Glomerular endothelial cell (primary cell): ENCODE data around the gene GPATCH4. TPM values are rescaled to one million over a fixed set of nuclear protein-coding genes. Genes with fewer than 3 reads are reported as not detected.
"Not testable (repeated sequence)": the region's sequence is repeated elsewhere in the genome, so short reads cannot be mapped to it uniquely, and the experiment has no call there.

Source experiments
- DNase-seq: peaks from one replicate; pipeline ENCODE4 v3.0.0-alpha.2; 2011; ENCODE audit warnings: low read depth, low spot score; ENCODE audit errors: extremely low read depth
- total RNA-seq: library from RNA; depleted of rRNA; stranded (reverse); fragments of >200 nt; gene quantifications from 2 replicates; pipeline ENCODE4 v1.2.3, GENCODE V29; 2015

Gene GPATCH4
- total RNA-seq, 1 donor from 2014 or later = 36.9 TPM

DNA sequence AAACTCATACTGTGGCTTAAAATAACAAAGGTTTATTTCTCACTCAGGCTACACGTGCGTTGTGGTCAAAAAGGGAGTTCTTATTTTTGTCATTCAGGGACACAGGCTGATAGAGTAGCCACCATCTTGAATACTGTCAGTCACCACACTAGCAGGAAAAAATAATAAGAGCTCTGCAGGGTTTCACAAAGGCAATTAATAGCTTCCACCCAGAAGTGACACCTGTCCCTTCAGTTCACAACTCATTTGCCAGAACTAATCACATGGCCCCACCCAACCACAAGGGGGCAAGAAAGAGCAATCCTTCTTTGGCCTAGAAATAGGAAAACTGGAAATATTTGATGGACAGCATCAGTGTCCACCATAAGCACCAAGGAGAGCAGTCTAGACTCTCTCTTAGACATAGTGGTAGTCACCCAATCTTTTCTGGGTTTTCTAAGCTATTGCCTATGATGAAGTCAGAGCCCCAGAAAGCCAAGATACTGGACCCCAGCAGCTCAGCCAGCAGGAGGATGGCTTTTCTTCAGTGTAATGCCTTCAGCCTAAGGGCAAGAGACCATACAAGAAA lies 26.1 kb upstream of the GPATCH4 start:
- no peak for DNase-seq

DNA sequence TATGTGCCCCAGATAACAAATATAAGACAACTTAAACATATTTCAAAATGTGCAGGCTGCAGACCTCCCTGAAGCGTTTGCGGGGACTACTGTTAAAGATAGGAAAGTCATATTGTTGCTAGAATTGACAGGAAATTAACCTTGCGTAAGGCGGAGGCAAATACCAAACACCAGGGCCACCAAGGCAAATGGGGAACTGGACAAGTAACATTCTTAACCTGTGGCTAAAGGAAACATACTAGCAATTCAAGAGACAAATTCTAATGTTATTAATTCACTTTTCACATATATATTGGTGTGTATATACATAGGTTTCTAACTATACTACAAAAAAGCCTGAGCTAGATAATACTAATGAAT lies 24.8 kb upstream of the GPATCH4 start:
- no peak for DNase-seq

DNA sequence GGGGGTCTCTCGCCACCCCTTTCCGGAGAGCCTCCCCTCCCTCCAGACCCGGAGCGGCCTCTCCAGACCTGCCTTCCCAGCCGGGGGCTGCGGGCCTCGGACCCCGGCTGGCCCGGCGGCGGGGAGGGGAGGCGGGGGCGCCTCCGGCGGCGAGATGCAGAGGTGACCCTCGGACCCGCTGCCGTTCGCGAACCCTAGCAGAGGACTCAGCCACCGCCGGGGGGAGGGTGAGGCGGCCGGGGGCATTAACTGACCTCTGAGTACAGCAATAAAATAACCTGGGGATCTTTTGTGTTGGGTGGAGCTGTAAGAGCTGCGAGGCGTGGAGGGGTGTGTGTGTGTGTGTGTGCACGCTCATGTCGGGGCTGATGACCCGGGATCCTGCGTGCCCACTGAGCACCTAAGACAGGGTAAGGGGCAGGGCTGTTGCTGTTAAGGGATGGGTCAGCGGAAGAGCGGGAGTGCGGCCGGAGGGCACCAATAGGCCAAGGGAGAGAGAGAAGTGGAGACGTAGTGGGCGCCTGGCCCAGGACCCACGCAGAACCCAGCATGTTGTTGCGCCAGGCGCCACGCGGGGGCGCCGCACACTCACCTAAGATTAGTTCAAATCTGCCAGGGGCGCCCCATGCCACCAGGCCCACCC lies 24.3 kb upstream of the GPATCH4 start:
- DNase-seq = no peak

DNA sequence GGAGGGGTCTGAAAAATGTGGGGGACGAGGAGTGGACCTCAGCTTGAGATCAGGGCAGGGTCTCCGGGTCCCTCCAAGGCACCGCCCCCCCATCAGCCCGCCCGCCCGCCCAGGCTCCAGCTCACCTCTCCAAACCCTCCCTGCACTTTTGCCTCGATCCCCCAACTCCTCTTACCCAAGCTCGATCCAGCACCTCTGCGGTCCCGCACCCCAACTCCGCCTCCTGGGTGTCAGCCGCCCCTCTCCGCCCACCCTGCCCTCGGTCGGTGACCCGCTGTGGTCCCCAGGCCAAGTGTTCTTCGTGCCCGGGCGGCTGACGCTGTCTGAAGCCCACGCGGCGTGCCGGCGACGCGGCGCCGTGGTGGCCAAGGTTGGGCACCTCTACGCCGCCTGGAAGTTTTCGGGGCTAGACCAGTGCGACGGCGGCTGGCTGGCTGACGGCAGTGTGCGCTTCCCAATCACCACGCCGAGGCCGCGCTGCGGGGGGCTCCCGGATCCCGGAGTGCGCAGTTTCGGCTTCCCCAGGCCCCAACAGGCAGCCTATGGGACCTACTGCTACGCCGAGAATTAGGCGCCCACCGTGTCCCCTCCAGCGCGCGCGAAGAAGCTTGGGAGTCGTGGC lies 23.6 kb upstream of the GPATCH4 start:
- DNase-seq = no peak

DNA sequence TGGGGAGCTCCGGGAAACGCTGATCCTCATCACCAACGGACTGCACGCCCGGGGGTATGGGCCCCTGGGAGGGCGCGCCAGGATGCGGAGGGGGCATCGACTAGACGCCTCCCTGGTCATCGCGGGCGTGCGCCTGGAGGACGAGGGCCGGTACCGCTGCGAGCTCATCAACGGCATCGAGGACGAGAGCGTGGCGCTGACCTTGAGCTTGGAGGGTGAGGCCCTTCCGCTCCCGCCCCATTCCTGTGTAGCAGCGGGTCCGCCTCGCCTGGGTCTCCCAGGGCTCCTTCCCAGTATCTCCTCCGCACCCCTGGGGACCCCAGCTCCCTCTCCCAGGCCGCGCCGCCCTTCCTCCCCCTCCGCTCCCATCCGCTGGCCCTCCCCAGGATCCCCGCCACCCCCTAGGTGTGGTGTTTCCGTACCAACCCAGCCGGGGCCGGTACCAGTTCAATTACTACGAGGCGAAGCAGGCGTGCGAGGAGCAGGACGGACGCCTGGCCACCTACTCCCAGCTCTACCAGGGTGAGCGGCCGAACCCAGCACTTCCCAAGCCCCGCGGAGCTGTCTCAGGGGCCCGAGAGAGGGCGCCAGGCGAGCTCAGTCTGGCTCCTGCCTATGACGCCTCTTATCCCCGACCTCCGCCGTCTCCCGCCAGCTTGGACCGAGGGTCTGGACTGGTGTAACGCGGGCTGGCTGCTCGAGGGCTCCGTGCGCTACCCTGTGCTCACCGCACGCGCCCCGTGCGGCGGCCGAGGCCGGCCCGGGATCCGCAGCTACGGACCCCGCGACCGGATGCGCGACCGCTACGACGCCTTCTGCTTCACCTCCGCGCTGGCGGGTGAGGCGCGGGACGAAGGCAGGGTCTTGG lies 22.9 kb upstream of the GPATCH4 start:
- no peak for DNase-seq

DNA sequence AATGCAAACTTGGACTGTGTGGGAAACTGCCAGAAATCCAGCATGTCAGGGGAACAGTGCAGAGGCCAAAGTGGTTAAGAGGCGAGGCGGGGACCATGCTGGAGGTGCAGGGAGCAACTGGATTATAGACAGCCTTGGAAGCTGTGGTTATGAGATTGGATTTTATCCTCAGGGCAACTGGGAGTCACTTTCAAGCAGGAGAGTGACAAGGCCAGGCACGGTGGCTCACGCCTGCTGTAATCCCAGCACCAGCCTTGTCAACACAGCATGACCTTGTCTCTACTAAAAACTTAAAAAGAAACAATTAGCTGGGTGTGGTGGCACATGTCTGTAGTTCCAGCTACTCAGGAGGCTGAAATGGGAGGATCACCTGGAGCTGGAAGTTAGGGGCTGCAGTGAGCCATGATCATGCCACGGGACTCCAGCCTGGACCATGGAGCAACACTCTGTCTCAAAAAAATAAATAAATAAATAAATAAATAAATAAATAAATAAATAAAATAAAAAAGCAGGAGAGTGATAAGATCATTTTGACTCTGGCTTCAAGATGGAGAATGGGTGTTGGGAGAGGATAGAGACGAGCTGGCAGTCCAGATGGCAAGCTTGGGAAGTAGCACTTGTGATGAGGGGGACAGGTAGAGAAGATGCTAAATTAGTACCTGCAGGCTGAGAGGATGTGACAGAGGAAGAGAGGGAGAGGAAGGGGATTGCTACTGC lies 21.5 kb upstream of the GPATCH4 start:
- no peak for DNase-seq

DNA sequence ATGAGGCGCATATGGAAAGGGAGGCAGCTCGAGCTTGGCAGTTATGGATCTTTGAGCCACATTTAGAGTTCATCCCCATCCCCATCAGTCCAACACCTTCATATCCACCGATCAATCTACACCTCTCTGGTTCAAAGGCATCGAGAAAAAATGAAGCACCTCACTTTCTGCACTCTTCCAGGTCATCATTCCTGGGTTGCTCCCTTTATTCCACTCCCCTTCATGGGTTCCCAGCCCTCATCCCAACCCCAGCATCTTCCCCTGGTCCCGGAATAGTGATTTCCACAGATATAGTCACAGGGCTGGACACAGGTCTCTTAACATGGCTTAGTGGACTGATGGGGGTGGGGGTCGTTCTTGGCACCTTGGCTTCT lies 18.3 kb upstream of the GPATCH4 start:
- DNase-seq = no peak

DNA sequence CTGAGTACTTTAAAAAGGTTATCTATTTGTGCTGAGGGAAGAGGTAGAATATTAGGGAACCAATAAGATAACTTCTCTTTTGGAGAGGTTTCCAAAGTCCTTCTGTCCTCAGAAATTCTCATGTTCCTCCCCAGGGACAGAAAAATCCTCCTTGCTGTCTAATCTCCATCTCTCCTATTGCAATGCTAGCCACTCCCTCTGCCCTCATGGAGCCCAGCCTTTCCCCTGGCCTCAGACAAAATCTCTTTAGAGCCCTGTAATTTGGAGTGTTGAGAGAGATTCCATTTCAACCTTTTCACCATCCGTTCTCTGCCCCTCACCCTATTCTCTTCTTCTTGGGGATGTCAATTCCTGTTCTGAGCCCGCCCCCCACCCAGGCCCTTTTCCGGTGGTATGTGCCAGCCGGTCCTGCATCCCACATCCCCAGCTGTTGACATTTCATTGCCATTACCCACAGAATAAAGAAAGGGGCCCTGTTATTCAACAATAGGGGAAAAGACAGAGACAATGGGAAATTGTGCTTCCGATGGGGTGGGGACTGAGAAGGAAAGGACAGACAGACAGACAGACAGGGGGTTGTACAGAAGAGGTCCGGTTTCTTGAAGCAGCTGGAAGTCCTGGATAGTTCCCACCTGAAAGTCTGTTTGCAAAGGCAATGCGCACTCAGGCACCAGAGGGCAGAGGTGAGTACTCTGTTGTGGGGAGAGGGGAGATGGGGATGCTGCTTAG lies 17.7 kb upstream of the GPATCH4 start, which contains the start of gene HAPLN2:
Gene HAPLN2, plus strand, starts transcription at position 563 of the 729 bp plus-strand sequence. CDS start 4,076 bp downstream, outside the sequence.
- no peak for DNase-seq

DNA sequence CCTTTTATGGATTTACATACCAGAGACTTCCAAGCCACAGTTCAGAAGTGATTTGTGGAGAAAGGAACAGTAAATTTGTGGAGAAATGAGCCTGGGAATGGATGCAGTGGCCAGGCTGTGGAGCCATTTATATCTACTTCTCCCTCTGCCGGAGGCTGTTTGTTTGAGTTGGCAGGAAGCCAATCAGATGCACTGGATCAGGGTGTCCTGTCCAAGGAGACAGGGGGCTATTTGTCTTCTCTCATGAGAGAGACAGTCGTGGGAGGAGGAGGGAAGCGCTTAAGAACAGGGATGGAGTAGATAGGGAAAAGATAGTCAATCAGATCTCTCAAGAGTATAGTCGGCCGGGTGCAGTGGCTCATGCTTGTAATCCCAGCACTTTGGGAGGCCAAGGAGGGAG lies 15.2 kb upstream of the GPATCH4 start:
- DNase-seq = no peak

DNA sequence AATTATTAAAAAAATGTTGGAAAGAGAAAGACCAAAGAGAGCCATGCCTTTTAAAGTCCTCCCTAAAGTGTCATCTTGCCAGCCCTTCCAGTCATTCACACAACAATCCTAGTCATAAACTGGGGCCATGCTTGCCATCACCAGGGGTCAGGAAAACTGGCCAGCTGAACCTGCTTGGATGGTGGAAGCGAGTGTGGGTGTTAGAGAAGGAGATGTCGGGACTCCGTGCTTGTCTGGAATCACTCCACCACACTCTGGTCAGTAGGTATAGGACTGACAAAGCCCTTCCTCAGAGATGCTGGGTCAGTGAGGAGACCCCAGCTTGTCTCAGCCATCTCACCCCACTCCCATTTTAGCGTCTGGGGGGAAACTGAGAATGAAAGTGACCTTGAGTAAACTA lies 14.7 kb upstream of the GPATCH4 start:
- no peak for DNase-seq

DNA sequence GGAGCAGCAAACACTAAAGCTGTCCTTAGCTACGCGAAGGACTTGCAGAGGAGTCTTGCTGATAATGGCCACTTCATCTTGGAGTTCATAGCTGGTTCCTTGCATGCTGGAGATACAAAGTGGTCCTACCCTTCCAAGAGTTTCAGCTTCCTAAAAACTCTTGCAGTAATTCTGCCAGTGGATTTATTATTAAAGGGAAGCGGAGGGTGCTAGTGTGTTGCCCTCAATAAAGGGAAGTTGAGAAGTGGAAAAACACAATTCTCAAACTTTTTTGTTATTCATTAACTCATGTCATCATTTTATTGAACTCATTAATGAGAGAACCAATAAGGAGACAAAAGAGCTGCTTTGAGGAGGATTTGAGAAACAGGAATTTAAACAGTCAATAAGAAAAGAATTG lies 11.4 kb upstream of the GPATCH4 start:
- DNase-seq = no peak

DNA sequence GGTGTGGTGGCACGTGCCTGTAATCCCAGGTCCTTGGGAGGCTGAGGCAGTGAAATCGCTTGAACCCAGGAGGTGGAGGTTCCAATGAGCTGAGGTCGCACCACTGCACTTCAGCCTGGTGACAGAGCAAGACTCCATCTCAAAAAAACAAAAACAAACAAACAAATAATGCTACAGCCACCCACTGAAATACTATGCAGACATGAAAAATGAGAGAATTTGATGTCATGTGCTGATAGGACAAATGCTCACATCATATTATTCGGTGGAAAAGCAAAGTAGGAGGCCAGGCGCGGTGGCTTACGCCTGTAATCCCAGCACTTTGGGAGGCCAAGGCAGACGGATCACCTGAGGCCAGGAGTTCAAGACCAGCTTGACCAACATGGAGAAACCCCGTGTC lies 8.8 kb upstream of the GPATCH4 start:
- DNase-seq = not testable (repeated sequence)

DNA sequence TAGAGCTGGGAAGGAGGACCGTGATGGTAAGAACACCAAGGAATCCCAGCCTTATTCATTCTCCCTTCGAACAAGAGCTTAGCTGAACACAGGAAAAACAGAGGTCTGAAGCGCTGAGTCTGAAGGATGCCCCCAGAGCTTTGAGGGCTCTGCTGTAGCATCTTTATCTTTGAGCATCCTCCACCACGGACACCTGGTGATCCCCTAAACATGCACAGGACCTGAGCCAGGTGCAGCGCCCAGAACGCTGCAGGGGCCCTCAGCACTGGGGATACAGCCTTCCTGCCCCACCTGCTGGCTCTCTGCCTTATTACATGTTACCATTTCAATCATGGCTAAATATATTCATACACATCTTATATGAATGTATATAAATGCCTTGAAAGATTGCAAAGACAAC lies 7.7 kb upstream of the GPATCH4 start:
- DNase-seq = no peak

DNA sequence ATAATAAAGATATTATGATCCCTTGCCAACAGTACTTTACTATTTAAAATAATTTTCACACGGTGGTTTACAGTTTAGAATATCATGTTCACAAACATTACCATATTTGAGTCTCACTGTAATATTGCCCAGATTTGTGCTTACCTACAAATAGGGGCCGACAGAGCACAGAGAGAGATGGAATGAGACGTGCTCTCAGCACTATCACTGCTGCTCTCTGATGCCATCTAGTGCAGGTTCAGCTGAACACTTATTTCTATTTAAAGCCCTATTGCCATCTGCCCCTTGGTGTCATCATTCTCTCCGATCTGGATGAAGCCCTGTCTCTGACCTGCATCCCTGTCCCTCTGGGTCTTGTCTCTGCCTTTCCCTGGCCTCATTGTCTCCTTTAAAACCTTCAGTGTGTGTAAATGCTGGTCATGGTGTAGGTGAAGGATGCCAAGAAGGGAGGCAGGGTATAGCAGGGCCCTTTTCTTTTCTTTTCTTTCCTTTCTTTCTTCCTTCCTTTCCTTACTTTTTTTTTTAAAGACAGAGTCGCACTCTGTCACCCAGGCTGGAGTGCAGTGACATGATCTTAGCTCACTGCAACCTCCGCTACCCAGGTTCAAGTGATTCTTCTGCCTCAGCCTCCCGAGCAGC lies 6.9 kb upstream of the GPATCH4 start:
- DNase-seq = peak; percentile 48

DNA sequence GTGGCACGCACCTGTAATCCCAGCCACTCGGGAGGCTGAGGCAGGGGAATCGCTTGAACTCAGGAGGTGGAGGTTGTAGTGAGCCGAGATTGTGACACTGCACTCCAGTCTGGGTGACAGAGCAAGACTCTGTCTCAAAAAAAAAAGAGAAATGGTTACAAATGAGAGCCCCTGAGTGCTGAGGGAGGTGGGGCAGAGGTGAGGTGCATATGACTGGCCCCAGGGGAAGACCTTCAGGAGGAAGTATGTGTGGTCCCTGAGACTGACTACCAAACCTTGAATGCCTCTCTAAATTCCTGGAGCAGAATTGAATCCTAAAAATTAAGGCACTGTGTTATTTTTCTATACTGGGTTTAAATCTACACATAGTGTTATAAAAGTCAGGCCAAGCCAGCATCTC lies 6.1 kb upstream of the GPATCH4 start:
- DNase-seq = not testable (repeated sequence)

DNA sequence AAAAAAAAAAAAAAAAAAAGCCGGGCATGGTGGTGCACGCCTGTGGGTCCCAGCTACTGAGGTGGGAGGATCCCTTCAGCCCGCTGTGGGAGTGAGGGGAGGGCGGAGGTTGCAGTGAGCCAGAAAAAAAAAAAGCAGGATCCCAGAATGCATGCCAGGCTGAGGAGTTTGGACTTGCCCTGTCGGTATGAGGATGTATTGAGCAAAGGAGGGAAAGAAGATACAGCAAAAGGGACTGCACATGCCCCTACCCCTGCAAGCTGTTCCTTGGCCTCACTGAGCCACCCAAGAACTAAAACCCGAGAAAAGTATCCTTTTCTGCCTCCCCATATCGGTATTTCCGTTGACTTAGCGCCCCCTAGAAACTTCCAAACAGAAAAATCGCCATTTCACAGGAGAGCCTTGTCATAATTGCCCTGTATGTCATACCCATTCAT lies 1.3 kb upstream of the GPATCH4 start:
- DNase-seq = no peak

DNA sequence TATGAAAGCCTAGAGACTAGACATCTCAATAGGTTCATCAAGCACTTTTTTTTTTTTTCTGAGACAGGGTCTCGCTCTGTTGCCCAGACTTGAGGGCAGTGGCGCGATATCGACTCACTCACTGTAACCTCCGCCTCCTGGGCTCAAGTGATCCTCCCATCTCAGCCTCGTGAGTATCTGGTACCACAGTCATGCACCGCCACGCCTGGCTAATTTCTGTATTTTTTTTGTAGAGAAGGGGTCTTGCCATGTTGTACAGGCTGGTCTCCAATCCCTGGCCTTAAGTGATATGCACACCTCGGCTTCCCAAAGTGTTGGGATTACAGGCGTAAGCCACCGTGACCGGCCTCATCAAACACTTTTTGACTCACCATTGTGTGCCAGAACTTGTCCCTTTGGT lies 613 bp upstream of the GPATCH4 start:
- no peak for DNase-seq

DNA sequence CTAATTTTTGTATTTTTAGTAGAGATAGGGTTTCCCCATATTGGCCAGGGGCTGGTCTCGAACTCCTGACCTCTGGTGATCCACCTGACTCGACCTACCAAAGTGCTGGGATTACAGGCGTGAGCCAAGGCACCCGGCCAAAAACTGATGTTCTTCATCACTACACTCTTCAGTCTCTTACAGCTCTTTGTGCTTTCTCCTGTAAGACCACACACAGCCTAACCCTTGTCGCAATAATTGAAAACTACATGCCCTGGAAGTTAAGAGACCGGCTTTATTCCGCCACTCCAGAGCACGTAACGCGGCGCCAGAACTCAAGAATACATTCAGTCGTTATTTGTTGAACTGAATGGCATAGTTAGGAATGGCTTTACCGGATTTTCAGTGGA lies 552 bp downstream of the GPATCH4 start:
- DNase-seq = no peak

DNA sequence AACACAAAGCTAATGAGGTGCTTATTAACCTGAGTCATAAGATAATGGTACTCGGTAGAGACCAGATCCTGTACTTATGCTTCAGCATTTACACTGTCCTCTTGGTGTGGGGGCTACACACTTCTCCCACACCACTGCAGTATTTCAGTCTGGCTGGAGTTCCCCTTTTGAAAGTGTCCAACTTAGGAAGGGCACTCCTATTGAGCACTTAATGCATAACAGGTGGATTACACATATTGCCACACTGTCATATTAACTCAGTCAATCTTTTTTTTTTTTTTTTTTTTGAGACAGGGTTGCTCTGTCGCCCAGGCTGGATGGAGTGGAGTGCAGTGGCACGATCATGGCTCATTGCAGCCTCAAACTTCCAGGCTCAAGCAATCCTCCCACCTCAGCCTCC lies 1.5 kb downstream of the GPATCH4 start:
- DNase-seq = no peak
